HG02885 (cell line): Measurements from ENCODE around the gene MGST2.
"Not testable (repeated sequence)": the region's sequence is repeated elsewhere in the genome, so short reads cannot be mapped to it uniquely, and the experiment has no call there.

Experiments used
- ATAC-seq: cut with Tn5 transposase; IDR thresholded peaks from one replicate; pipeline ENCODE4 v1.9.1; 2021; ENCODE audit warnings: mild to moderate bottlenecking; ENCODE audit not compliant: unreplicated experiment, poor library complexity

Gene MGST2

DNA sequence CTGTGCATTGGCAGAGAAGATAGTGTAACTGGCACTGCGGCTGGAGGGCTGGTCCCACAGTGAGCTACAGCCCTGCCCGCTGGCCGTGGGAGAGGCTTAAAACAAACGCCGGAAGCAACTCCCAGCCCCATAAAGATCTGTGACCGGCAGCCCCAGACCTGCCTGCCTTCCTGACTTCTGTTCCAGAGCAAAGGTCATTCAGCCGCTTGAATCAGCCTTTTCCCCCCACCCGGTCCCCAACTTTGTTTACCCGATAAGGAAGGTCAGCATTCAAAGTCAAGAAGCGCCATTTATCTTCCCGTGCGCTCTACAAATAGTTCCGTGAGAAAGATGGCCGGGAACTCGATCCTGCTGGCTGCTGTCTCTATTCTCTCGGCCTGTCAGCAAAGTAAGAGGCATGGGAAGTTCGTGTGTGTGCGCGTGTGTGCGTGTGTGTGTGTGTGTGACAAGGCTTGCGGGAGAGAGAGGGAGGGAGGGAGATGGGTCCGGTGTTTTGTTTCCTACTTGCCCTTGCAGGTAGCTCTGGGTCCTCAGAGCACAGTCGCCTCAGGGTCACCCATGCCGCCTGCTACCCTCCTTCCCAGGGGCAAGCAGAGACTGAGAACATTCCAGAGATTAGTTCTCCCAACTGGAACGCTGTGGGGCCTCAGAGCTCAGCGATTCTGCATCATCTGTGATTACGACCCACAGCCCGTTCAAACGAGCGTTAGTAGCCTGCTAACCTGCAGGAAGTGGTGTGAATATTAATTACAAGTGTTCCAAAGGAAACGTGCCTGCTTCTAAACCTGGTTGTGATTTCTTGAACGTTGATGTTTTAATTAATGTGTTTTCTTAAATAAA, at the start of gene MGST2:
Gene MGST2, plus strand, starts transcription at position 130 of the 840 bp plus-strand sequence. Its CDS starts 201 bp downstream, at position 331.
- peak; percentile 91 for ATAC-seq

- ATAC-seq = no peak
These were observed 47.7 kb upstream of the MGST2 start for GRCh38 chr4:139617702-139618490.

DNA sequence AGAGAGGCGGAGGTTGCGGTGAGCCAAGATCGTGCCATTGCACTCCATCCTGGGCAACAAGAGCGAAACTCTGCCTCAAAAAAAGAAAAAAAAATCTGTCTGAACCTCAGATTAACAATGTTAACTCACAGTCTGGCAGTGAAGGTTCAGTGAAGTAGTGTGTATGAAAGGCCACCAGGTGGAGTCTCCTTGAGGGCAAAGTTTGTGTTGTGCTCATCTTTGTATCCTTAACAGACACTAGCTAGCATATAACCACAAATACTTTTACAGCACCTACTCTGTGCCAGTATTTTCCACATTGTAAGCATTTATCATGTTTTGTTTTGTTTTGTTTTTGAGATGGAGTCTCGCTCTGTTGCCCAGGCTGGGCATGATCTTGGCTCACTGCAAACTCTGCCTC, 46.0 kb upstream of the MGST2 start:
- peak; percentile 79 for ATAC-seq

- ATAC-seq = no peak
These were observed 42.7 kb upstream of the MGST2 start for GRCh38 chr4:139622901-139623381.

- no peak for ATAC-seq
These were observed 41.1 kb upstream of the MGST2 start for GRCh38 chr4:139624441-139625092.

DNA sequence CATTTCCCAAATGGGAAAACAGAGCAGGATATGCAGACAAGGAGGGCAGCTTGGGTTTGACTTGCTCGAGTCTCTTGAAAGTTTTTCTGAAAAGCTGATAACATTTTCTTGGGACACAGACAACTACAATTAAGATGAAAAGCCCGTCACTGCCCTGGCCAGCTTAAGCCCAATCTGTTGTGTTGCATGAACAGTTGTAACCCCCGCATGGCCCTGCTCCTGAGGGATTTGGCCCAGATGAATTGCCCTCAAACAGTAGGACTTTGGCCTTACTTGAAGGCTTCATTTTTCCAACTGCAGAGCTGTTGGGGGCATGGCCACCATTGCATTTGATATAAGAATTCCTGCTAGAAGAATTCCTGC, 40.5 kb upstream of the MGST2 start:
- ATAC-seq = no peak

GRCh38 chr4:139625482-139625881, 40.1 kb upstream of the MGST2 start:
- ATAC-seq = no peak

- no peak for ATAC-seq
These were observed 37.2 kb upstream of the MGST2 start for GRCh38 chr4:139628184-139629012.

DNA sequence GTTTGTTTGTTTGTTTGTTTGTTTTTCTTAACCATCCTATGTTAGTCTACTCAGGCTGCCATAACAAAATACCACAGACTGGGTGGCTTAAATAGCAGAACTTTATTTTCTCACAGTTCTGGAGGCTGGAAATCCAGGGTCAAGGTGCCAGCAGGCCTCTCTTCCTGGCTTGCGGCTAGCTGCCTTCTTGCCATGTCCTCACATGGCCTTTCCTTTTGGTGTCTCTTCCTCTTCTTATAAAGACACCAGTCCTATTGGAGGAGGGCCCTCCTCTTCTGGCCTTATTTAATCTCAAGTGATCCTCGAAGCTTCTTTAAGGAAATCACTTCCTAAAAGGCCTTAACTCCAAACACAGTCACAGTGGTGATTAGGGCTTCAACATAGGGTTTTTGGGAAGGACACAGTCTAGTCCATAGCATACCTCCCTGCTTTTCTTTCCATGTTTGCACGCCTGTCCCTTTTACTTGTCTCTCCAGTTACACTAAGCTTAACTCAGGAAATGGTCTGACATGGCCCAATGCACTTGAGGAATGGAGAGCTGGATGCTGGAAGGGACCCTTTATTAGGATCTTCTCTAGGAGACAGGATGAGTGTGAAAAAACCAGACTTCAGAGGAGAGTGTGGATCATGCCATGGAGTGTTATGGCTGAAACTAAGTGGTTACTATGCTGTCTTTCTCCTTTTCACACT, 36.0 kb upstream of the MGST2 start:
- no peak for ATAC-seq

GRCh38 chr4:139630126-139630495, 35.5 kb upstream of the MGST2 start:
- ATAC-seq = no peak

- ATAC-seq = no peak
These were observed 34.6 kb upstream of the MGST2 start for GRCh38 chr4:139630991-139631390.

DNA sequence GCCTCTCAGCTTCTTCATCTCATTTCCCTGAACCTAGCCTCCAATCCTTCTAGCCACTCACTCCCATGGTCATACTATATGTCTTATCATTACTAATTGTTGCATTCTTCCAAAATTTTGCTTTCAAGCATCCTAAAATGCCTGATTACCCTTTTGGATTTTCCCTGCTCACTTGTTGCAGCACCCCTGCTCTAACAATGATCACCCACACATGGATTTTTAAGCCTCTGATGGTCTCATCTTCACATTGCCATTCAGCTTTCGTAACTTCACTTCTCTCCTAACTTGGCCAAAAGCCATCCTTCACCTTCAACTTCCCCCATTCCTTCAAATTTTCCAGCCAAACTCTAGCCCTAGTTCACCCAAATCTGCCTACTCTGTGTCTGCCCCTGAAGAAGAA, 33.8 kb upstream of the MGST2 start:
- ATAC-seq = no peak

- not testable (repeated sequence) for ATAC-seq
These were observed 32.9 kb upstream of the MGST2 start for GRCh38 chr4:139632739-139633138.

DNA sequence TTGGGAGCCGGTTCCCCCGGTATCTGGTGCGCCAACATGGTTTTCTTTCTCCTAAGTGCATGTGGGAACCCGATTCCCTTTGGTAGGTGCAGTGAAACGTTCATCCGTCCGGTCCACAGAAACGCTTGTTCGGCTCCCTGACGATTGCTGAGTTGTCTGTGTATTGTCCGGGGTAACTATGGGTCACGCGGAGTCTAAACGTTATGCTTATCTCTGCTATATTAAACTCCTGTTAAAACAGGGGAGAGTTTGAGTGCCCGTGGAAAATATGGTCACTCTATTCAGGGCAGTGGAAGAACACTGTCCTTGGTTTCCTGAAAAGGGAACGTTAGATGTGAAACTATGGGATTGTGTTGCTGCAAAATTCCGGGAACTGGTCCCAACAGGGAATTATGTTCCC, 32.4 kb upstream of the MGST2 start:
- ATAC-seq = no peak

DNA sequence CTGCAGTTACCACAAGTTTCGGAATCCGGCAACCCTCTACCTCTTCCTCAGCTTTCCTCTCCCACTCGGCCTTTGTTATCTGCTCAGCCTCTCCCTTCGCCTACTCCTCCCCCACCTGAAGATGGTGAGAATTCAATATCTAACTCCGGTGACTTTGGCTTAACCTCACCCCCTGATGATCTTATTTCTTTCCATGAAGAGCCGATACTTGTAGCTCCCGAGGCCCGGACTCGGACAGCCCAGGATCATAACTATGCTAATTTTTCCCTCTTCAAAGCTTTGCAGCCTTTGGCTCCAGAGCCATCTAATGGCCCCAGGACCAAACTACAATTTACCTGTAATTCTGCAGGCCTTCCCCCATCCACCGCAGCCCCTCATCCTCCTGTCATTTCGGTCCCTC, 32.0 kb upstream of the MGST2 start:
- ATAC-seq = no peak

DNA sequence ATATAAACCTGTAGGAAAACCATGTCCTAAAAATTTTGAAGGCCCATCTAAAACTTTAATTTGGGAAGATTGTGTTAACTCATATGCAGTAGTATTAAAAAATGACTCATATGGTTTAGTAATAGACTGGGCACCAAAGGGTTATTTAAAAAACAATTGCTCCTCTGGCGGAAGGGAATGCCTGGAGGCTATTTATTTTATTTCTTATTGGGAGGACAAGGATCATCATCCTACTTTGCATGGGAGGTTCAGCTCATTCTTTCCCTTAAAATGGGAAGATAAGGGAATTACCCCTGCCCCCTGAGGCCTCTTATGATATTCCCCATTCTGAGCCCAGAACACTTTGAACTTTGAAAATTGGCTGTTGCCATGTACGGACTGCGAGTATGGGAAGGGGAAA, 29.7 kb upstream of the MGST2 start:
- ATAC-seq = no peak

DNA sequence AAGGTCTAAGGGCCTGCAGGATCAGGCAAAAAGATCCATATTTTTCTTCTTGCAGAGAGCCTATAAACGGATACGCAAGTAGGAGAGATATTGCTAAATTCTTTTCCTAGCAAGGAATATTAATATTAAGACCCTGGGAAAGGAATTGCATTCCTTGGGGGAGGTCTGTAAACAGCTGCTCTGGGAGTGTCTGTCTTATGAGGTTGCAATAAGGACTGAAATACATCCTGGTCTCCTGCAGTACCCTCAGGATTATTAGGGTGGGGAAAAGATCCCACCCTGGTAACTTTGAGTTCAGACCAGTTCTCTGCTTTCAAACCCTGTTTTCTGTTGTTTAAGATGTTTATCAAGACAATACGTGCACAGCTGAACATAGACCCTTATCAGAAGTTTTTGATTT, 27.3 kb upstream of the MGST2 start:
- not testable (repeated sequence) for ATAC-seq

DNA sequence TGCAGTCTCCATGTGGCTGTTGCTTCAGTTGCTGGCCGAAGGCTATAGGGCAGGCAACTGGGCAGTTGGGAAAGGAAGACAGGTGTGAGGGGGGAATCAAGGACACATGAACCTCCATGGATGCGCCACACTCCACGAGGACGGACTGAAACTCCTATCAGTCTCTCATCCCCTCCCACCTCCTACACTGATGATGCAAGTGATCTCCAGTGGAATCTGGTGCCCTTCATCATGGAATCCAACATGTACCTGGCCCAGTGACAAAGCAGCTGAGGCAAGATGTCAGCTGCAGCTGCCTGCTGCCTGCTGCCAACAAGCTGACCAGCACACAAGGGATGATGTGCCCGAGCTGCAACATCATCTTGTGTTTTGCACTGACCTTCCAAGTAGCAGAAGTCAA, 26.0 kb upstream of the MGST2 start:
- no peak for ATAC-seq

DNA sequence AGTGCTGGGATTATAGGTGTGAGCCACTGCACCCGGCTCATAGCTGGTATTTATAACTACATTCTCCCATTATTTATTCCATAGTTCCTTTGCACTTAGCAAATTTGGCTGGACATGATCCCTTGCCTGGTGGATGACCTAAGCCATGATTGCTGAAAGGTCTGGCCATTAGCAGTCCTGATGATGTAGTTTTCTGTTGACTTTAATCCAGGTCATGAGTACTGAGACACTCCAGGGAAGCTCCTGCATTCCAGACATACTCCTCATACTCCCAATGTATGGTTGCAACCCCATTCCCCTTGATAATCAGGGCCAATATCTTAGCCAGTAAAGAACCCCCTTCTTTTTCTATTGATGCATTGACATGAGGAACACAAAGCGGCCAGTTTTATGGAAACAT, 24.4 kb upstream of the MGST2 start:
- ATAC-seq = no peak

GRCh38 chr4:139642364-139642763, 23.3 kb upstream of the MGST2 start:
- no peak for ATAC-seq
